HG03064 (cell line): ENCODE measurements around the gene NR2F6.
"Not testable (repeated sequence)": the region's sequence is repeated elsewhere in the genome, so short reads cannot be mapped to it uniquely, and the experiment has no call there.

Source experiments
- ATAC-seq: cut with Tn5 transposase; IDR thresholded peaks from one replicate; pipeline ENCODE4 v1.9.1; 2021; ENCODE audit warnings: low read depth; ENCODE audit not compliant: unreplicated experiment

The NR2F6 gene

DNA sequence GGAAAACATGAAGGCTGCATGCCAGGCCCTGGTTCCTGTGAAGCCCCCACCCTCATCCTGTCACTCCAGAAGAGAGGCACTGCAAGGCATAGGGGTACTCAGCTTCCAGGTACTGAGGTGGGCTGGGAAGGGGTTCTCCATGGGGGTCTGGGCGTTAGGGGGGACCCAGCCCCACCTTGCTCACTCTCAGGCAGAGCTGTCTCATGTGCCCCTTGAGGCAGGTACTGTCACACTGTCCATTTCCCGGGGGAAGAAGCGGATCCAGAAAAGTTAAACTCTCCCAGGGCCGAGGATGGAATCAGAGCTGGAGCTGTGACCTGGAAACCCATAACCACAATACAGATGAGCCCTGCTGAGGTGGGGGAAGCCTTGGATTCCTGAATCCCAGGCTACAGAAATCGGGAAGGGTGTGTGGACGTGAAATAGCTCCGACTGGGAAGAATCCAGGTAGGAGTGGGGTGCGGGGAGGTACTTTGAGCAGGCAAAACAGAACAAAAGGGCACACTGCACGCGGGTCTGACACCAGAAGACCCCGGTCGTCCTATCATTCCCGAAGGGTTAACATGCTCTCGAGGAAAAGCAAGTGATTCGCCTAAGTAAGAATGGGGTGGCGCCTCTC lies 31.1 kb downstream of the NR2F6 start:
- no peak for ATAC-seq

DNA sequence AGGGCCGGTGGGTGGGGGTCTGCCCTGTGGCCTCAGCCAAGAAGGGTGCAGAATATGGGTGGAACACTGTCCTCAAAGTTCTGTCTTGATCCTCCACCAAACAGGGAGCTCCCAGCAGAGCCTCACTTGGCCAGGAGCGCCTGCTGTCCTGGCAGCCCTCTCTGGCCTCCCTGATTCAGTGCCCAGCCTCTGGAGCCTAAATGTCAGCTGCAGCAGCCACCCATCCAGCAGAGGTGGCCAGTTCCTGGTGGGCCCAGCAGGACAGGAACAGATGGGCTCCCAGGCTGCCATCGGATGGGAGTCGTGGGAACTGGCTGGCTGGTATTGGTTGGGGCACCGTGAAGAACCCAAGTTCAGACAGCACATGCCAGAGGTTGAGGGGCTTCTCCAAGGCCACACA lies 32.4 kb downstream of the NR2F6 start:
- ATAC-seq: no peak

DNA sequence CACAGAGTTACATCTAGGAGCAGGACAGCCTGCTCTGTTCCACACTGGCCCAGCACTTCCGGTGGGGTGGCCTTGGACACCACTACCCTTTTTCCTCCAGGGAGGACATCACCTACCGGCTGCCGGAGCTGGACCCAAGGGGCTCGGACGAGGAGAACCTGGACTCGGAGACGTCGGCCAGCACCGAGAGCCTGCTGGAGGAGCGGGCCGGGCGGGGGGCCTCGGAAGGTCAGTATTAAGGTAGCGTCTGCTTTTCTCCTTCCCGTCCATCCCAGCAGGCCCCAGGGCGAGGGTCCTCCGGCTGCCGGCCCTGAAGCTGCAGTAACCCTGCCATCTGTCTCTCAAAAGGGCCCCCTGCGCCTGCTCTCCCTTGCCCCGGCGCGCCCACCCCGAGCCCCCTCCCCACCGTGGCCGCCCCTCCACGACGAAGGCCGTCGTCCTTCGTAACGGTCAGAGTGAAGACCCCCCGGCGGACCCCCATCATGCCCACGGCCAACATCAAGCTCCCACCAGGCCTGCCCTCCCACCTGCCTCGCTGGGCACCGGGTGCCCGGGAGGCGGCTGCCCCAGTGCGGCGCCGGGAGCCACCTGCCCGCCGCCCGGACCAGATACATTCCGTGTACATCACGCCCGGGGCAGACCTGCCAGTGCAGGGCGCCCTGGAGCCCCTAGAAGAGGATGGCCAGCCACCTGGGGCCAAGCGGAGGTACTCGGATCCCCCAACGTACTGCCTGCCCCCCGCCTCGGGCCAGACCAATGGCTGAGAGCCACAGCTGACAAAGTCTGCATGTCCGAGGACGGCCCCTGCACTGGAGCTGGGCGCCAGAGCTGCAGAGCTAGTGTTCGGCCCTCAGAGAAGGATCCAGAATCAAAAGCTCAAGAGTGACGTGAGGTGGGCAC lies 33.9 kb downstream of the NR2F6 start:
- ATAC-seq: no peak

DNA sequence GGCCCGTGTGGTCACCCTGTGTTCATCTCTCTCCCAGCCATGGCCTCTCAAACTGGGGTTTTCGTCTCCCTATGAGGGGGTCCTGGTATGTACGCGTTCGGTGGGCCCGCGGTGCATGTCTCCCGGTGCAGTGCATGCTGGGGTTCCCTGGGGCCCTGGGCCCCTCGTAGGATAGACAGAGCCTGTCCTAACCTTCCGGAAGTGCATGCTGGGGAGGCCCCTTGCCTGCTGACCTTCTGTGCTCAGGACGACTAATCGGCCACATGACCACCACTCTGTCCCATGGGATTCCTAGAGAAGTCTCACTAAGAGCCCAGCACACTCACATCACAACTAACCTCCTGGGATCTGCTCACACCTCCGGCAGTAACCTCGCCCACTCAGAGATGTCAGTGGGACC lies 35.4 kb downstream of the NR2F6 start:
- no peak for ATAC-seq

DNA sequence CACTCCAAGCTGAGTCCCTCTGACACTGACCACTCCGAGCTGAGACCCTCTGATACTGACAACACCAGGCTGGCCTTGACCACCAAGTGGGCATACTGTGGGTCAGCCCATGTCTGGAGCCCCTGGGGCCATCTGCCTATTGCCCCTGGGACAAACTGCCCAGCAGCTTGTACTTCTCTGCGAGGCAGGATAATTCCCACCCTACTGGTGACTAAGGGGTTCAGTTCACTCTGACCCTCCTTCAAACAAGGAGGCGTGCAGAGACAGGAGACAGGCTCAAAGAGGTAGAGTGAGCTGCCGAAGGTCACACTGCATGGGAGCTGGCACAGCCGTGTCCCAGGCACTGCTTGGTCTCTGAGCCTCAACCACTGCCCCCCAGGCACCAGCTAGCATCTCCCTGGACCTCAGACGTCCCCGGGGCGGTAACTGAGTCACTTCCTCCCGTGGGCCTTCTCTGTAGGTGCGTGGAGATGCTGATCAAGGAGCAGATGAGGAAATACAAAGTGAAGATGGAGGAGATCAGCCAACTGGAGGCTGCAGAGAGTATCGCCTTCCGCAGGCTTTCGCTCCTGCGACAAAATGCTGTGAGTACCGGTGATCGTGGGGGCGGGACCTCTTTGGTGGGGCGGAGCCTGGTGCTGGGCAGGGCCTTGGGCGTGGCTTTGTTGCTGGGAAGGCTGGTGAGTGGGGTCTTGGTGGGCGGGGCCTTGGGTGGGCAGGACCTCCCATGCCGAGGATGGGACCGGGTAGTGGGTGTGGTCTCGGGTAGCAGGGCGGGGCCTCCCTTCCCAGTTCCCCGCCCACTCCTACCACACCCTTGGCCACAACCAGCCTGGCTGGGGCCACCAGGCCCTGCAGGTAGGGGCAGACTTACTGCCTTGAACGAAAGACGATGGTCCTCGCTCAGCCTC lies 36.3 kb downstream of the NR2F6 start:
- ATAC-seq: no peak

DNA sequence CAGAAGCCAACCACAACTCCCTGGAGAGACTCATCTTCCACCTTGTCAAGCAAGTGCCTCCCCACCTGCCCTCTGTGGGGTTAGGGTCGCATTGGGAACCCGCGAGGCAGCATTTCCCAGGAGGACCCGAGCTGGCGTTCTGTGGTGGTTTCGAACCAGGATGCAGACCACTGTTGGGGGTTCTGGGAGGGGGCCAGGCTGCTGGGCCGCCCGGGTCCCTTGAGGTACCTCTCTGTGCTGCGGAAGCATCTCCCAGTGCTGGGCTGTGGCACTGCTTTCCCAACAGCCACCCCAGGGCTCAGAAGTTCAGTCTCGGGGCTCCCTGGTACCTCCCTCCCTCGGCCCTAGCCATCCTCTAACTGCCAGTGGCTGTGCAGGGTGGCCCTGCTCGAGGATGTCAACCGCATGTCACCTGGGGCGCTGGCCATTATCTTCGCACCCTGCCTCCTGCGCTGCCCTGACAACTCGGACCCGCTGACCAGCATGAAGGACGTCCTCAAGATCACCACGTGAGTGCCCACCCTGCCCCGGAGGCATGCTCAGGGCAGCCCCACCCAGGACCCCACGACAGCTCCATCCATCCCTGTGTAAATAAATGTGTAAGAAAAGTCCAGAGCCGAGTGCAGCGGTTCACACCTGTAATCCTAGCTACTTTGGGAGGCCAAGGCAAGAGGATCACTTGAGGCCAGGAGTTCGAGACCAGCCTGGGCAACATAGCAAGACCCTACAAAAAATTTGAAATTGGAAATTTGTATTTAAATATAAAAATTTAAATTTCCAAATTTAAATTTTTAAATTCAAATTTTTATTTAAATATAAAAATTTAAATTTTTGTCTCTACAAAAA lies 38.8 kb downstream of the NR2F6 start:
- ATAC-seq: no peak

DNA sequence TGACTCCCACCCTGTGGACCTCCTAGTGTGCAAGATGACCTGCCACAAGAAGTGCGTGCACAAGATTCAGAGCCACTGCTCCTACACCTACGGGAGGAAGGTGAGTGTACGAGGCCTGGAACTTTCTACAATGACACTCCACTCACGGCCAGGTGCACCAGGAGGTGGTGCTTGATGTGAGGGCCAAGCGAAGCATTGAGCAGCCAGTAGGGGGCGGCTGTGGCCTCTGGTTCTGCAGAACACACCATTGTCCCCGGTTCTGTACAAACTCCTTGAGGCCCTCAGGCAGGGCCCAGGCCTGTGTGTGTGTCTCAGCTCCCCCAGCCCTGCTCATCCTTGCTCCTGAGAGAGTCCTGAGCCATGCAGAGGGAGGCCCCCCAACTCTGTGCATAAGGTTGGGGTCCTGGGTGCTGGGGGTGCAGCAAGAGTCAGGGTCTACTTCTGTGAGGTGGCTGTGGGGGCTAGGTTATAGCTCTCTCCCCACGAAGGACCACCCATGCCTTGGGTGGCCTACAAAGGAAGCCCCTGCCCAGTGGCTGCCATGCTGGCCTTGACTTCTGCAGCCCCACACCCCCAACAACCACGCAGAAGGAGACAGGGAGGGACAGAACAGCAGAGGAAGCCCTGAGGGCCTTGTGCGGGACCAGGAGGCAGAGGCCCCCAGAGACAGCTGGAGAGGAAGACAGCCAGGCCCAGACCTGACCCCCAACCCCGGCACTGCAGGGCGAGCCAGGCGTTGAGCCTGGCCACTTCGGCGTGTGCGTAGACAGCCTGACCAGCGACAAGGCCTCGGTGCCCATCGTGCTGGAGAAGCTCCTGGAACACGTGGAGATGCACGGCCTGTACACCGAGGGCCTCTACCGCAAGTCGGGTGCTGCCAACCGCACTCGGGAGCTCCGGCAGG lies 40.2 kb downstream of the NR2F6 start:
- no peak for ATAC-seq

DNA sequence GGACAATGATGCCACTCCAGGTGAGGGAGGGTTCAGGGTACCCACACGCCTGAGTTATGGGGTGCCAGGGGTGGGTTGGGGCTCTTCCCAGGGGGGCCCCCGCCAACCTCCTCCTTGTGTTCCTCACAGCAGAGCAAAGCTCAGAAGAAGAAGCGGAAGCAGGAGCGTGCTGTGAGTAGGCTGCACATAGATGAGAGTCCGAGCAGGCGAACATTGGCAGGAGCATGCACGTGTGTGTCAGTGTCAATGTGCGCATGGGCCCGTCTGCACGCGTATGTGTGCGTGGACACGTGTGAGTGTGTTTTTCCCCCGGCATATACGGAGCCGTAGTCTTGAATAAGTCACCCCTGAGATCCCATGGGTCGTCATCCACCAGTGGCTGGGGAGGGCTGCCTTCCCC lies 43.0 kb downstream of the NR2F6 start:
- no peak for ATAC-seq

DNA sequence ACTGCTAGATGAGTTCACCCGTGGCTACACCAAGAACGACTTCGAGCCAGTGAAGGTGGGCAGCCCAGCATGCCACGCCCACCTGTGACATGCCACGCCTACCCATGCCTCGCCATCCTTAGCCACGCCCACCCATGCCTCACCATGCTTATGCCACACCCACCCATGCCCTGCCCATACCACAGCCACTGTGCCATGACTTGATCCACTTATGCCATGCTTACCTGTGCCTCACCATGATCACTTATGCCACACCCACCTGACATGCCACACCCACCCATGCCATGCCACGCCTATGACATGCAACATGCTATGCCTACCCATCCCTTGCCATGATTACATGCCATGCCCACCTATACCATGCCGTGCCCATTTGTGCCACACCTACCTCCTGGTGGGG lies 43.5 kb downstream of the NR2F6 start:
- no peak for ATAC-seq

DNA sequence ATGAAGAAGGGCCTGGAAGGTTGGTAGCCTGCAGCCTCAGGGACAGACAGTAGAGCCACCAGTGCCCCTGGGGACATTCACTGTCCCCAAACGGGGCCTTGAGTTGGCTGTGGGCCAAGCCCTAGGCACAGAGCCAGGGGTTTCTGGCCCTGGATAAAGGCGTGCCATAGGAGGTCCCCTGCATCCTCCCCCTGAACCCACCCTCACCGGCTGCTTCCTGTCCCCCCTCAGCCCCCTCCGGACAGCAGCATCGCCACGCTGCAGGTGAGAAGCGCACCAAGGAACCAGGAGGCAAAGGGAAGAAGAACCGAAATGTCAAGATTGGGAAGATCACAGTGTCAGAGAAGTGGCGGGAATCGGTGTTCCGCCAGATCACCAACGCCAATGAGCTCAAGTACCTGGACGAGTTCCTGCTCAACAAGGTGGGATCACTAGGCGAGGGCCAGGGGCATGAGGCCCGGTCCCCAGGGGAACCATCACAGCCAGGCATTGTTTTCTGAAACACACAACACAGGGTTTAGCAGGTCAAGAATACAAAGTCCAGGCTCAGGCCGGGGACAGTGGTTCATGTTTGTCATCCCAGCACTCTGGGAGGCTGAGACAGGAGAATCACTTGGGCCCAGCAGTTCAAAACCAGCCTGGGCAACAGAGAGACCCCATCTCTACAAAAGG lies 45.2 kb downstream of the NR2F6 start:
- ATAC-seq: no peak

DNA sequence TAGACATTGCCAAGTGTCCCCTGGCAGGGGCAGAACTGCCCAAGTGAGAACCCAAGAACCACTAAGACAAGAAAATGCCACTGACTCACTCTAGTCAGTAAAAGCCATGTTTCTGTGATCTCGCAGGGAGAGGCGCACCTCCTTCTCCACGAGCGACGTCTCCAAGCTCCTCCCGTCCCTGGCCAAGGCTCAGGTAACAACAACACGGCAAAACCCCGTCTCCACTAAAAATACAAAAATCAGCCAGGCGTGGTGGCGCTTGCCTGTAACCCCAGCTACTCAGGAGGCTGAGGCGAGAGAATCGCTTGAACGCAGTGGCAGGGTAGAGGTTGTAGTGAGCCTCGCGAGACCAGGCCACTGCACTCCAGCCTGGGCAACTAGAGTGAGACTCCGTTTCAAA lies 48.1 kb downstream of the NR2F6 start:
- ATAC-seq: no peak

DNA sequence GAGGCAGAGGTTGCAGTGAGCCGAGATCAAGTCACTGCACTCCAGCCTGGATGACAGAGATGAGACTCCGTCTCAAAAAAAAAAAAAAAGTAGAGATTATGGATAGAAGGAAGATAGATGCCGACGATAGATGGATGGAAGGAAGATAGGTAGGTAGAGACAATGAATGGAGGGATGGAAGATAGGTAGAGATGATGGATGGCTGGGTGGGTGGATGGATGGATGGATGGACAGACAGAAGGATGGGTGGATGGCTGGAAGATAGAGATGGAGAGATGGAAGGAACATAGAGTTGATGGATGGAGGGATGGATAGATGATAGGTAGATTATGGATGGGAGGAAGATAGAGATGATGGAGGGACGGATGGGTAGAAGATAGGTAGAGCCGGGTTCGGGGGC lies 49.1 kb downstream of the NR2F6 start:
- no peak for ATAC-seq

DNA sequence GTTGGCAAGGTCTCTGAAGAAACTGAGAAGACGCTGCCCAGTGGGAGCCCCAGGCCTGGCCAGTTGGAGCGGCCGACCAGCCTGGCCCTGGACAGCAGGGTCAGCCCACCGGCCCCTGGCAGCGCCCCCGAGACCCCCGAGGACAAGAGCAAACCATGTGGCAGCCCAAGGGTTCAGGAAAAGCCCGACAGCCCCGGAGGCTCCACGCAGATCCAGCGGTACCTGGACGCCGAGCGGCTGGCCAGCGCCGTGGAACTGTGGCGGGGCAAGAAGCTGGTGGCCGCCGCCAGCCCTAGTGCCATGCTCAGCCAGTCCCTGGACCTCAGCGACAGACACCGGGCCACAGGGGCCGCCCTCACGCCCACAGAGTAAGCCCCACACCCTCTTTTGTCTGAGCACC lies 50.6 kb downstream of the NR2F6 start:
- ATAC-seq: no peak

DNA sequence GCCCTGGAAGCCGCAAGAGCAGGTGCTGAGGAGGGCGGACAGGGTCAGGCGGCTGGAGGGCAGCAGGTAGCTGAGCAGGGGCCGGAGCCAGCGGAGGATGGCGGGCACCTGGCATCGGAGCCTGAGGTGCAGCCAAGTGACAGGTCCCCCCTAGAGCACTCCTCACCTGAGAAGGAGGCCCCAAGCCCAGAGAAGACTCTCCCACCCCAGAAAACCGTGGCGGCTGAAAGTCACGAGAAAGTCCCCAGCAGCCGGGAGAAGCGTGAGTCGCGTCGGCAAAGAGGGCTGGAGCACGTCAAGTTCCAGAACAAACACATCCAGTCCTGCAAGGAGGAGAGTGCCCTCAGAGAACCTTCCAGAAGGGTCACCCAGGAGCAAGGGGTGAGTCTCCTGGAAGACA lies 51.1 kb downstream of the NR2F6 start:
- ATAC-seq: no peak

DNA sequence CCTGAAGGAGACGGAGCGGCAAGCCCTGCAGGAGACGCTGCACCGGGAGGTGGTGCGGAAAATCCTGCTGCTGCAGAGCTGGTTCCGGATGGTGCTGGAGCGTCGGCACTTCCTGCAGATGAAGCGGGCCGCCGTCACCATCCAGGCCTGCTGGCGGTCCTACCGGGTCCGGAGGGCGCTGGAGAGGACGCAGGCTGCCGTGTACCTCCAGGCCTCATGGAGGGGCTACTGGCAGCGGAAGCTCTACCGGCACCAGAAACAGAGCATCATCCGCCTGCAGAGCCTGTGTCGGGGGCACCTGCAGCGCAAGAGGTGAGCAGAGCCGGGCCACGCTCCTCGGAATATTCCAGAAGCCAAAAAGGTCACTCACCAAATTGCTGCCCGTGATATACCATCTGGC lies 53.0 kb downstream of the NR2F6 start:
- ATAC-seq: no peak

DNA sequence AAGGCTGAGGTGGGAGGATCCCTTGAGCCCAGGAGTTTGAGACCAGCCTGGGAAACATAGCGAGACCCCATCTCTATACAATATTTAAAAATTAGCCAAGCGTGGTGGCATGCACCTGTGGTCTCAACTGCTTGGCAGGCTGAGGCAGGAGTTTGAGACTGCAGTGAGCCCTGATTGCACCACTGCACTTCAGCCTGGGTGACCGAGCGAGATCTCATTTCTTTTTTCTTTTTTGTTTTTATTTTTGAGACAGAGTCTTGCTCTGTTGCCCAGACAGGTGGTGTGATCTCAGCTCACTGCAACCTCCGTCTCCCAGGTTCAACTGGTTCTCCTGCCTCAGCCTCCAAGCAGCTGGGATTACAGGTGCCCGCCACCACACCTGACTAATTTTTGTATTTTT lies 54.0 kb downstream of the NR2F6 start:
- not testable (repeated sequence) for ATAC-seq

DNA sequence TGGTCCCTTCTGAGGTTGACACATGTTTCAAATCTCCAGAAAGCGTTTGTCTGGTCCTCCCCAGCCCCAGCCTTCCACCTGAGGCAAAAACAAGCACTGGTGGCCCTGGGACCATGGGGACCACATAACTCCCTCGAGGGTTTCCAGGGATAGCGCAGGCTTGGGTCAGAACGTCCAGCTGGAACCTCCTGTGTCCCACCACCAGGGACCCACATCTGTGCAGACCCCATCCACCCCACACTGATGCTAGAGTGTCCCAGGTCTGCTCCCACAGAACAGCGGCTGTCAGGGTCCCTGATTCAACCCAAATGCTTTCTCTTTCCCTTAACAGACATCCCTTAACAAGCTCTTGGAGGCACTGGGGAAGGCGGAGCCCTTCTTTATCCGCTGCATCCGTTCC lies 60.1 kb downstream of the NR2F6 start:
- no peak for ATAC-seq

DNA sequence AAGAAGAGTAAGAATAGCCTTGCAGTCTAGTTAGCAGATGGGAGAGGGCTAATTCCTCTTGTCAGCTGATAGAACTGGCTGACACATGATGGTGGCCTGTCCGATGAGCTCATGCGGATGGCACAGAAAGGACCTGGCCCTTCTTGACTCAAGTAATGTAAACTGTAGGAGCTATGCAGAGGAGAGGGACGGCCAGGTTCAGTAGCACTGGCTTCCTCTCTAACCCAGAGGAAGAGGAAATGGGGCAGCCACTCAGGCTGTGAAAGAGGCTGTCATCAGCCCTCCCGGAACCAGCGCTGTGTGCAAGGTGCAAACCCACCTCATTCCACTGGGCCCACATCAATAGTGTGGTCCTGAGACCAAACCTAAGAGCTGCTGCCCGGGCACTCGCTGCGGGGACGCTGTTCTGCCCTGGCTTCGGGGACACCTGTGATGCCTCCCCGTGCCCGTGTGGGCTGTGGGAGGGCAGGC lies 61.3 kb downstream of the NR2F6 start:
- ATAC-seq: no peak

DNA sequence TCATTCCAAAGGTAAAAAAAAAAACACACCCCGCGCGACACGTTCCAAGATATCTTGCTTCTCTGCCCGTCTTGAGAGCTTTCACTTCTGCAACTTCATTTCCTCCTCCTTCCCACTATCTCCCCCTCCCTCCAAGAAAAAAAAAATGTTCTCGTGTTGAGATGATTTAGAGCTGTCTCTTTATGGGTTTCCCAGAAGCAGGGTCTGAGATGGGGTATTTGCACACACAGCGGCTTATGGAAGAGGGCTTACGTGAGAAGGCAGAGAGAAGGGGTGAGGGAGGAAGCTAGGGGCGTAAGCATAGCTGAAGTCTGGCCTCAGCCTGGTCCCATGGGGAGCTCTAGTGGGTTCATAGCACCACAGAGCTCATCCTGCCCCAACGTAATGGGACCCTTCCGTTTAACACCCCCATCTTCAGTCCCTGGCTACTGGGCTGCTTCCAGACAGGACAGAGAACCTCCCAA lies 61.8 kb downstream of the NR2F6 start:
- no peak for ATAC-seq
